NCI-H748 (cell line): ENCODE data around the gene PTPRCAP.
A peak's percentile ranks its signal among the peaks of the same experiment; 100 is the strongest.
"Not testable (repeated sequence)": the region's sequence is repeated elsewhere in the genome, so short reads cannot be mapped to it uniquely, and the experiment has no call there.

ENCODE experiments used
- DNase-seq: peaks from one replicate; lab custom pipeline; 2025; ENCODE audit not compliant: unreplicated experiment; lab: John Stamatoyannopoulos, UW

The PTPRCAP gene

GRCh38 chr11:67437082-67437808, at the start of gene PTPRCAP:
PTPRCAP (minus strand) TSS chr11:67437682; CDS start chr11:67437619, 63 bp downstream.
- no peak for DNase-seq

- DNase-seq: no peak
Observed at GRCh38 chr11:67486481-67487195, 49.2 kb upstream of the PTPRCAP start.

DNA sequence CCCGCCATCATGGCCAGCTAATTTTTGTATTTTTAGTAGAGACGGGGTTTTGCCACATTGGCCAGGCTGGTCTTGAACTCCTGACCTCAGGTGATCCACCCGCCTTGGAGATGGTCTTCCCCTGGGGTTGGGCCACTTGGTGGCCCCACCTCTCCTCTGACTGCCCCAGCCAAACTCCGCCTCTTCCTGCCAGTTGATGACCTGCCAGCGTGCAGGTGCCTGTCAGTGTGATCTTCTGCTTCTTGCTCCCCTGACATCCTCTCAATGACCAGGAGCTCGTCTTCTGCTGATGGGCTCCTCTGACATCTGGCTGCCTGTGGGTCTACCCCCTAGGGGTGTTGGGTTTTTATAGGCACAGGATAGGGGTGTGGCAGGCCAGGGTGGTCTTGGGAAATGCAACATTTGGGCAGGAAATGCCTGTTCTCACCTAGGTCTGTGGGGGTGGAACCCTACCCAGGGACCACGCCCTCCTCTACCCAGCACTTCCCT, 48.4 kb upstream of the PTPRCAP start:
- peak; percentile 16 for DNase-seq

DNA sequence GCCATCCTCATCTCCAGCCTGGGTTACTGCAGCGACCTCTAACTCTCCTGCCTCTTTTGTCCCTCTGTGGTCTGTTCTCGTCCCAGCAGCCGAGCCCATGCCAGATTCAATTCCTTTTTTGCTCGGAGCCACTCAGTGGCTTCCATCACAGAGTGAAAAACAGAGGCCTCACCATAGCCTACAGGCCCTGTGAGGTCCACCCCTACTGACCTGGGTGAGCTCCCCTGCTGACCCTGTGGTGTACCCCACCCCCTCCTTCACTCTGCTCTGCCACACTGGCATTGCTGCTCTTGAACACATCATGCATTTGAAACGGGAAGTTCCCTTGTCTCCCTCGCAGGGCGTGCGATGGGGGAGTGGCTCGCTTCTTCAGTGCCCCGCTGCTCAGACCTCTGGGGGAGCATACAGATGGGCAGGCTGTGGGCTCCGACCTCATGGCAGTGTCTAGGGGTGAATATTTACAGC, 47.4 kb upstream of the PTPRCAP start:
- DNase-seq: no peak

DNA sequence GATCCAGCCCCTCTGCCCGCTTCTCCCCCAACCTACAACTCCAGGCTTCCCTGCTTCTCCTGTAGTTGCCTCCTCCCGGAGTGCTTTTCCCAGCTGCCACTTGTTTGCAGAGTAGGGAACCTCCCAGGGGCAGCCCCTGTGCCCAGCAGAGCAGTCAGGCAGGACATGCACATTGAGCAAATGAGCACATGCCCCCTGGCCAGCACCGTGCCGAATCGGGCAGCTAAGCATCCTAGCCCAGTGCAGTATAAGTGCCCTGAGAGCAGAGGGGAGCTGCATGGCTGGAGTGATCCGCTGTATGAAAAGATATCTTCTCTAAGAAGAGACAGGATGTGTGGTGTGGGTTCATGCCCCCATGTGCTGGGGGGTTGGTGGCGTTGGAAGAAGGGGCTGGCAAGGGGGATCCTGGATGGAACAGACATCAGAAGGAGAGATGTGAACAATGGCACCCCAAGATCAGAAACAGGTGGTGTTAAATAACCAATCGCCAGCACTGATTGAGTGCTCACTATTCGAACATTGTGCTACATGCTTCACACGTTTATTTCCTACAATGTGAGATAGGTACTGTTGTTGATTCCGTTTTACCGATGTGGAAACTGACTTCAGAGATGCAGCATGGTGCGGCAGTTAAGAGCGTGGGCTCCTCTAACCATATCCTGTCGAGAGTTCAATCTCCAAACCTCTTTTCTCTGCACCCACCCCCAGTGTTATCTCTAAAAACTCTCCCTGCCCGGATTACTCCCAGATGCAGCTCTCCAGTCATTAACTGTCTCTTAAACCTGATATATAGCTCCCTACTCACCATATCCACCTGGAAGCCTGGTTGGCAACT, 46.6 kb upstream of the PTPRCAP start:
- DNase-seq: peak; percentile 30

DNA sequence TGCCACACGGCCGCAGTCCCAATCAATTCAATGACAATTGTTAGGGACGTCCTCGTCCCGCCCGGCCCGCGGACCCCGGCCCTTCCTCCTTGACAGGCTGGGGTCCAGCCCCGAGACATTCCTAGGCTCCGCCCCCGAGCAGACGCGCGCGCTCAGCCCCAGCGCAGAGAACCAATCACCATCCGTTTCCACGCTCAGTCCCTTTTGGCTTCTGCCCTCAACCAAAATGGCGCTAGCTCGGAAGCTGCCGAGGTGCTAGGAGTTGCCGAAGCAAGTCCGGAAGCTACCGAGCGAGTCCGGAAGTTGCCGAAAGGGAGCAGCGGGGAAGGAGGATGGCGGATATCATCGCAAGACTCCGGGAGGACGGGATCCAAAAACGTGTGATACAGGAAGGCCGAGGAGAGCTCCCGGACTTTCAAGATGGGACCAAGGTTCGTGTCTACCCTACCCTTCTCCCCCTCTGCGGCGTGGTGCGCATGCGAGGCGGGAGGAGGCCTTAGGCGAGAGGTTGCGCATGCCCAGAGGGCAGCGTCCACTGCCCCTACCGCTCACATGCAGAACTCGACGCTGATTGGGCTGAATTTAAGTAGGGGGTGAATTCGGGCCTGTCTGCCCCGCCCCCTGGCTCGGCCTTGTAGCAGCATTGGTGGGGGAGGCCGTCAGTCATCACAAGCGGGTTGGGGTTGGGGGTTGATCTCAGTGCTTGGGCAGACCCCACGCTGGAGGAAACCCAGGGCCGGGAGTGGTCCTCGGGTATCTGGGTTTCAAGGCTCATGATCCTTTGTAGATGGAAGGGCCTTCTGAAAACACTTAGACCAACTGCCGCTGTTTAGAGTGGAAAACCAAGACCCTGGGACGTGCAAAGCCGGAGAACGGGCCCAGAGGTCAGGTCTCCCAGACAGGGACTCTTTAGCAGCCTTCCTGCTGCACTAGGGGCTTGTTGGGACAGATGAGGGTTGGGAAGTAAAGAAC, 45.6 kb upstream of the PTPRCAP start, which contains the start of gene AIP:
TSS of gene AIP (plus strand) at position 200 of the 972 bp plus-strand sequence. CDS start at position 333, 133 bp downstream.
- DNase-seq: peak; percentile 99

GRCh38 chr11:67482275-67482826, 44.9 kb upstream of the PTPRCAP start:
- no peak for DNase-seq

DNA sequence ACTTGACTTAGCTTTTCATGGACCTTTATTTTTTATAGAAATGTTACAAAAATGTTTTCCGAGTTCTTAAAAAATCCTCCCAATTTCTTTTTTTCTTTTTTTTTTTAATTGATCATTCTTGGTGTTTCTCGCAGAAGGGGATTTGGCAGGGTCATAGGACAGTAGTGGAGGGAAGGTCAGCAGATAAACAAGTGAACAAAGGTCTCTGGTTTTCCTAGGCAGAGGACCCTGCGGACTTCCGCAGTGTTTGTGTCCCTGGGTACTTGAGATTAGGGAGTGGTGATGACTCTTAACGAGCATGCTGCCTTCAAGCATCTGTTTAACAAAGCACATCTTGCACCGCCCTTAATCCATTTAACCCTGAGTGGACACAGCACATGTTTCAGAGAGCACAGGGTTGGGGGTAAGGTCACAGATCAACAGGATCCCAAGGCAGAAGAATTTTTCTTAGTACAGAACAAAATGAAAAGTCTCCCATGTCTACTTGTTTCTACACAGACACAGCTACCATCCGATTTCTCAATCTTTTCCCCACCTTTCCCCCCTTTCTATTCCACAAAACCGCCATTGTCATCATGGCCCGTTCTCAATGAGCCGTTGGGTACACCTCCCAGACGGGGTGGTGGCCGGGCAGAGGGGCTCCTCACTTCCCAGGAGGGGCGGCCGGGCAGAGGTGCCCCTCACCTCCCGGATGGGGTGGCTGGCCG, 40.0 kb upstream of the PTPRCAP start:
- not testable (repeated sequence) for DNase-seq

DNA sequence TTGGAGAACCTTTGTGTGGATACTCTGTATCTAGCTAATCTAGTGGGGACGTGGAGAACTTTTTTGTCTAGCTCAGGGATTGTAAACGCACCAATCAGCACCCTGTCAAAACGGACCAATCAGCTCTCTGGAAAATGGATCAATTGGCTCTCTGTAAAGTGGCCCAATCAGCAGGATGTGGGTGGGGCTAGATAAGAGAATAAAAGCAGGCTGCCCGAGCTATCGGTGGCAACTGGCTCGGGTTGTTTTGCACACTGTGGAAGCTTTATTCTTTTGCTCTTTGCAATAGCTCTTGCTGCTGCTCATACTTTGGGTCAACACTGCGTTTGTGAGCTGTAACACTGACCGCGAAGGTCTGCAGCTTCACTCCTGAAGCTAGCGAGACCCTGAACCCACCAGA, 39.2 kb upstream of the PTPRCAP start:
- peak; percentile 18 for DNase-seq

- DNase-seq: no peak
Observed at GRCh38 chr11:67472882-67473281, 35.4 kb upstream of the PTPRCAP start.

DNA sequence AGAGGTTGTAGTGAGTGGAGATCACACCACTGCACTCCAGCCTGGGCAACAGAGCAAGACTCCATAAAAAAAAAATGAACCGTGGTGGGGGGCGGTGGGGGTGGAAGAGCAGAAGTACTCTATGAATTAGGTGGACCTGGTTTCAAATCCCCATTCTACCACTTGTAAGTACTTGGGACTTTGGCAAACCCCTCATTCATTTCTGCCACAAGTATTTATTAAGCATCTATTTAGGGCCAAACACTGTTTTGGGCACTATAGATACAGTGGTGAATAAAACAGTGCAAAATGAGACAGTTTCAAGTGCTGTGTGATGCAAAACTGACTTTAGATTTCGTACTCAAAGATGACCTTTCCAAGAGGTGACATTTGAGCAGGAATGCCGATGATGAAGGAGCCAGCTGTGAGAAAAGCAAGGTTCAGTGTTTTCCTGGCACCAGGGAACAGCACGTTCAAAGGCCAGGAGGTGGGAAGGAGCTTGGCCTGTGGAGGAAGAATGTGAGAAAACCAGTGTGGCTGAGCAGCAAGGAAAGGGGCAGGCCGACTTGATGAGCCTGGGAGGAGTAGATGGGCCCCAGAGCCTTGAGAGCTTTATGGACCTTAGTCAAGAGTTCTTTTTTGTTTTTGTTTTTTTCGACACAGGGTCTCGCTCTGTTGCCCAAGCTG, 33.0 kb upstream of the PTPRCAP start:
- DNase-seq: no peak

DNA sequence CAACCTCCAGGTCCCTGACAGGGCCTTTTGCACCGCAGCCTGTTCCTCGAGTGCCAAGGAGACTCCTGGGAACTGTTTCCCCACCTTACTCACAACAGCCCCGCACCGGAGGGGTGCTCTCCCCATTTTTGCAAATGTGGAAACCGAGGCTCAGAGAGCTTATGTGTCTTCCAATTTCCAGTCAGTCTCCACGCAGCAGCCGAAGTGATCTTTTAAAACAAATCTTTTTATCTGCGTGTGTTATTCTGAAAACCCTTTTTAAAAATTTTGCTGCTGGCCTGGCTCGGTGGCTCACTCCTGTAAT, 32.0 kb upstream of the PTPRCAP start:
- DNase-seq: no peak

GRCh38 chr11:67468759-67469507, 31.5 kb upstream of the PTPRCAP start, which contains the start of gene TMEM134:
TMEM134 (minus strand) TSS chr11:67469251; CDS start chr11:67469192, 59 bp downstream.
- DNase-seq: peak; percentile 93

GRCh38 chr11:67468456-67468758, 30.9 kb upstream of the PTPRCAP start:
- no peak for DNase-seq

DNA sequence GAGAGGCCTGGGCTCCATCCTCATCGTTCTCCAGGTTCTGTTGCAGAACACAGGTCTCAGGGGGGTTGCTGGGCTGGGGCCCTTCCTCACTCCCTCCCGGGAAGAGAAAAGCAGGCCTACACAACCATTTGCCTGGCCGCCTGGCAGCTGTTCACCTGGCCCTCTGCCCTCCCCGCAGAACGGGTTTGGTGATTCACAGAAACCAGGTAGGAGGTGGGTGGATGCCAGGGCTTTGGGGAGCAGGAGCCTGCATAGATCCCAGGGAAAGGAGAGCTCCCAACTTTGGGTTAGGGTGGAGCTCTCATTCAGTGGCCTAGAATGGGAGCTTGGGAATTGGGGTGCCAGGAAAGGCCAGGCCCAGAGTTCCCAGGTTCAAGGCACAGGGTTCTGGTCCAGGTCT, 30.6 kb upstream of the PTPRCAP start:
- DNase-seq: peak; percentile 25

- DNase-seq: no peak
Observed at GRCh38 chr11:67466962-67467771, 29.7 kb upstream of the PTPRCAP start.

DNA sequence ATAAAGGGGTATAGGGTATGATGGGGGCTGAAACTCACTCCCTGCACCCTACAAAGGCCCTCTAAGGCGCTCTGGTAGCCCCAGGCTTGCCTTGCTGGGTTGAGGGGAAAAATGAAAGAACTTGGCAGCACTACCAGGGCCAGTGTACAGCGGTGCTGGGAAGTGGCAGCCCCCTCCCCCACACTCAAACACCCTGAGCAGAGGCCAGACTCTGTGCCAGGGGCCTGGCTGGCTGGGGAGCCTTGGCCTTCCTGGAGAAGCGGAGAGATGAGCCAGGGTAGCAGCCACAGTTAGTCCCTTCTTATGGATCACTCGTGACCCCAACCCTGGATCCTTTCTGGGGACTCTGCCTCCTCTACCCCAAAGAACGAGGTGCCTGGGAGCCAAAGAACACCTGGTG, 28.9 kb upstream of the PTPRCAP start:
- DNase-seq: no peak
